Central memory CD8-positive, alpha-beta T cell (primary cell): ENCODE data around the gene TCF19.
"Not testable (repeated sequence)": the region's sequence is repeated elsewhere in the genome, so short reads cannot be mapped to it uniquely, and the experiment has no call there.

Experiments
- ATAC-seq: fragments of 150-1000 bp; cut with Tn5 transposase; replicated peaks from 2 replicates; pipeline ENCODE4 v1.10.0; 2022; ENCODE audit warnings: mild to moderate bottlenecking, moderate FRiP score, moderate number of reproducible peaks; ENCODE audit not compliant: poor library complexity, severe bottlenecking; ENCODE audit errors: extremely low read depth
- DNase-seq, 2 donors: peaks; one replicate each; pipeline ENCODE4 v3.0.0; 2021; ENCODE audit warnings: low spot score in 2 of 2
- H3K27ac Mint-ChIP-seq: one replicate; pipeline ENCODE4 v1.8.0; 2022; ENCODE audit warnings: low read depth, mild to moderate bottlenecking, moderate library complexity, mixed read lengths
- H3K27me3 Mint-ChIP-seq: one replicate; pipeline ENCODE4 v1.8.0; 2022; ENCODE audit warnings: mixed read lengths
- H3K36me3 Mint-ChIP-seq: one replicate; pipeline ENCODE4 v1.8.0; 2022; ENCODE audit warnings: mild to moderate bottlenecking, moderate library complexity, mixed read lengths; ENCODE audit not compliant: insufficient read depth
- H3K4me1 Mint-ChIP-seq: one replicate; pipeline ENCODE4 v1.8.0; 2022; ENCODE audit warnings: mixed read lengths
- H3K4me3 Mint-ChIP-seq: one replicate; pipeline ENCODE4 v1.8.0; 2022; ENCODE audit warnings: mild to moderate bottlenecking, moderate library complexity, mixed read lengths
- H3K9me3 Mint-ChIP-seq: one replicate; pipeline ENCODE4 v1.8.0; 2022; ENCODE audit warnings: mixed read lengths

TCF19 gene

DNA sequence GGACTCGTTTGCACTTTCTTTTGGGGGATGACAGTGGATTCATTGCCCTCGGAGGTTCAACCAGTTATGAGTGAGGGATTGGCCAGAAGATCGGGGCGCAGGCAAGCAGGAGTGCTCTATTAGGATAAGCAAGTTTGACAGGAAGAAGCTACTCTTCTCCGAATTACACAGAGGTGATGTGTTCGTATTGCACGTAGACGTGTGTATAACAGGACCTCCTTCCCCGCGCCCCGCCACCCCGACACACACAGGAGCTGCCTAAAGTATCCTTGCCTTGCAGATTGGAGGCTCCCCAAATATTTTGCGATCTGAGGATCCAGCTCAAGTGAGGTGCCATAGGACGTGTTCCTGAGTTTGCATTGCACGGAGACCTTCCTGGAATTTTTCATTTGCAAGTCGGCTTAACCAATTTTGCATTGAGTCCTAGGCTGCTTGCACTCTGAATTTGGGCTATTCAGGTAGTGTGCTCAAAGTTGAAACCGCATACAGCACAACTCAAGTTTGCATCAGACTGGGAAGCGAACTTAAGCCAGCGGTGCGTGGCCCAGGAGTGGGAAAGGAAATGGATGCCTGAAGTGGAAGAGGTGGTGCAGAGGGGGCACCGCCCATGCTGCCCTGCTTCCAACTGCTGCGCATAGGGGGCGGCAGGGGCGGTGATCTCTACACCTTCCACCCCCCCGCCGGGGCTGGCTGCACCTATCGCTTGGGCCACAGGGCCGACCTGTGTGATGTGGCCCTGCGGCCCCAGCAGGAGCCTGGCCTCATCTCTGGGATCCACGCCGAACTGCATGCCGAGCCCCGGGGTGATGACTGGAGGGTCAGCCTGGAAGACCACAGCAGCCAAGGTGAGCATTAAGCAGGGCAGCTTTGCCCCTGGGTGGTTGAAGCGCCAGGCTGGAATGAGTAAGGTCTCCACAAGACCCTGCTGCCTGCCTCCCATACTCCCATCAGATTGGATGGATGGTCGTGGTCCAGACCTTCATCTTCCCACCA lies 770 bp downstream of the TCF19 start:
- H3K27me3 Mint-ChIP-seq, result no peaks in the 10 kb centered on the region
- peaks cover 14% of the 10 kb centered on the region for H3K36me3 Mint-ChIP-seq
- H3K27ac Mint-ChIP-seq, result peak overlapping the region; percentile 83
- no peaks in the 10 kb centered on the region for H3K9me3 Mint-ChIP-seq
- peaks cover 28% of the 10 kb centered on the region for H3K4me1 Mint-ChIP-seq
- DNase-seq (no peak), ATAC-seq (peak; percentile 15)
- peak overlapping the region; percentile 82 for H3K4me3 Mint-ChIP-seq

DNA sequence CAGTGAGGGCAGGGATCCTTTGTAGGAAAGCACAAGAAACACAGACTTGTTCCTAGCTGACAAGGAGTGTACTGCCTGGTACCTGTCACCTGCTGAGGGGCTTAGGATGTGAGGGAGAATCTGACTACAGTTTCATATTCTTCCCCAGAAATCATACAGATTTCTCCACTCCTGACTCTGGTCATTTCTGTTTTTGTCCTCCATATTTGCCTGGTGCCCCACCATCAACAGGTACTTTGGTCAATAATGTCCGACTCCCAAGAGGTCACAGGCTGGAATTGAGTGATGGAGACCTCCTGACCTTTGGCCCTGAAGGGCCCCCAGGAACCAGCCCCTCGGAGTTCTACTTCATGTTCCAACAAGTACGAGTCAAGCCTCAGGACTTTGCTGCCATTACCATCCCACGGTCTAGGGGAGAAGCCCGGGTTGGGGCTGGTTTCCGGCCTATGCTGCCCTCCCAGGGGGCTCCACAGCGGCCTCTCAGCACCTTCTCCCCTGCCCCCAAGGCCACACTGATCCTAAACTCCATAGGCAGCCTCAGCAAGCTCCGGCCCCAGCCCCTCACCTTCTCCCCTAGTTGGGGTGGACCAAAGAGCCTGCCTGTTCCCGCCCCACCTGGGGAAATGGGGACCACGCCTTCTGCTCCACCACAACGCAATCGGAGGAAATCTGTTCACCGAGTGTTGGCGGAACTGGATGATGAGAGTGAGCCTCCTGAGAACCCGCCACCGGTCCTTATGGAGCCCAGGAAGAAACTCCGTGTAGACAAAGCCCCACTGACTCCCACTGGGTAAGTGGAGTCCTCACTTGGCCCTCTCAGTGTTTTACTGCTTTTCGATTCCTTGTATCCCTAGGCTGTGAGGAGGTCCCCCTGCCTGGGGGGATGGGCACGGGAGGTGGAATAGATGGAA lies 3.1 kb downstream of the TCF19 start:
- no peaks in the 10 kb centered on the region for H3K9me3 Mint-ChIP-seq
- no peak for ATAC-seq
- H3K27me3 Mint-ChIP-seq, result no peaks in the 10 kb centered on the region
- H3K4me1 Mint-ChIP-seq, result peaks cover 28% of the 10 kb centered on the region
- no peak overlapping the region for H3K4me3 Mint-ChIP-seq
- DNase-seq, result no peak
- H3K36me3 Mint-ChIP-seq, result peaks cover 13% of the 10 kb centered on the region
- no peak overlapping the region for H3K27ac Mint-ChIP-seq

- DNase-seq, result no peak
- Mint-ChIP-seq H3K4me3 (no peak overlapping the region), H3K36me3 (peaks cover 13% of the 10 kb centered on the region), H3K4me1 (peaks cover 24% of the 10 kb centered on the region), H3K9me3 (no peaks in the 10 kb centered on the region), H3K27ac (no peak overlapping the region), H3K27me3 (no peaks in the 10 kb centered on the region)
- no peak for ATAC-seq
These were observed 4.2 kb downstream of the TCF19 start for GRCh38 chr6:31162463-31163165.

GRCh38 chr6:31163922-31164321 lies 5.5 kb downstream of the TCF19 start:
- Mint-ChIP-seq H3K27me3 (no peaks in the 10 kb centered on the region), H3K36me3 (peaks cover 8% of the 10 kb centered on the region), H3K9me3 (no peaks in the 10 kb centered on the region), H3K27ac (no peak overlapping the region), H3K4me1 (peaks cover 11% of the 10 kb centered on the region), H3K4me3 (no peak overlapping the region)
- no peak for ATAC-seq
- no peak for DNase-seq

DNA sequence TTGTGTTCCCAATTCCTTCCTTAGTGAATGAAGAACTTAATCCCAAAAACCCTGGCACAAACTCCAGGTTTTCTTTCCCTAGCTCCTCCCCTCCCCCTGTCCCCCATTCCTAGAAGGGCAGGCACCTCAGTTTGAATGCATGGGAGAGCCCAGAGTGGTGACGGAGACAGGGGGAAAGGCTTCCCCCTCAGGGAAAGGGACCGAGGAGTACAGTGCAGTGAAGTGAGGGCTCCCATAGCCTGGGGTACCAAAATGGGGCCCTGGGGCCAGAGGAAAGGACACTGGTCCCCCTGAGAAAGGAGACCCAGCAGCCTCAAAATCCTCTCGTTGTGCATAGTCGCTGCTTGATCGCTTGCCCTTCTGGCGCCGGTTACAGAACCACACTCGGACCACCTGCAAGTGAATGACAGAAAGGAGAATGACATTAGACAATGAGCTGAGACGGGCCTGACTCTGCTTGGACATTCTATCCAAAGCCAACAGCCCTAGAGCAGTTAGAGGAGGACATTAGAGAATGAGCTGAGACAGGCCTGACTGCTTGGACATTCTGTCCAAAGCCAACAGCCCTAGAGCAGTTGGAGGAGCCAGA lies 6.2 kb downstream of the TCF19 start:
- H3K4me1 Mint-ChIP-seq, H3K4me3 Mint-ChIP-seq, H3K36me3 Mint-ChIP-seq: not testable (repeated sequence)

GRCh38 chr6:31165064-31165832 lies 6.9 kb downstream of the TCF19 start:
- not testable (repeated sequence) for H3K27ac Mint-ChIP-seq, H3K27me3 Mint-ChIP-seq, H3K9me3 Mint-ChIP-seq

More for the DNA sequence above, 6.2 kb downstream of the TCF19 start:
- not testable (repeated sequence) for ATAC-seq, DNase-seq, H3K27ac Mint-ChIP-seq, H3K27me3 Mint-ChIP-seq, H3K9me3 Mint-ChIP-seq

GRCh38 chr6:31165986-31166385 lies 7.6 kb downstream of the TCF19 start:
- H3K27me3 Mint-ChIP-seq, result no peaks in the 10 kb centered on the region
- DNase-seq (no peak), ATAC-seq (no peak)
- H3K4me3 Mint-ChIP-seq, result no peak overlapping the region
- H3K27ac Mint-ChIP-seq, result no peak overlapping the region
- H3K36me3 Mint-ChIP-seq, result peaks cover 3% of the 10 kb centered on the region
- no peaks in the 10 kb centered on the region for H3K4me1 Mint-ChIP-seq
- H3K9me3 Mint-ChIP-seq, result no peaks in the 10 kb centered on the region

More at GRCh38 chr6:31165064-31165832, 6.9 kb downstream of the TCF19 start:
- not testable (repeated sequence) for DNase-seq, H3K36me3 Mint-ChIP-seq, ATAC-seq, H3K4me1 Mint-ChIP-seq, H3K4me3 Mint-ChIP-seq

DNA sequence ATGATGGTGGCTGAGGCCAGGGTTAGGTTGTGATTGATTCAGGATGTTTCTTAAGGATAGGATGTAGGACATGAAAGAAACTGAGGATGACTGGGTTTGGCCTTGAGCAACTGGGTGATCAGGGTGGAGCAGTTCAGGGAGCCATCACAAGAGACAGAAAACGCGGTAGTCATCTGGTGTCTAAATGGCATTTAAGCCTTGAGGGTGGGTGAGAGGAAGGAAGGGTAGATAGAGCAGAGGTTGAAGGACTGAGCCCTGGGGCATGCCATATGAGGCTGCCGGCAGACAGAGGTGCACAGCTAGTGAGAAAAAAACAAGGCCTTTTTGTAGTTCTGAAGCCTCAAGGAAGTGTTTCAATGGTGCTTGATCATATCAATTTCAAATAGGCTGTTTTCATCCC lies 10.2 kb downstream of the TCF19 start:
- DNase-seq, result no peak
- Mint-ChIP-seq H3K36me3 (no peaks in the 10 kb centered on the region), H3K9me3 (no peaks in the 10 kb centered on the region), H3K4me3 (no peak overlapping the region), H3K4me1 (no peaks in the 10 kb centered on the region), H3K27ac (no peak overlapping the region), H3K27me3 (no peaks in the 10 kb centered on the region)
- no peak for ATAC-seq

DNA sequence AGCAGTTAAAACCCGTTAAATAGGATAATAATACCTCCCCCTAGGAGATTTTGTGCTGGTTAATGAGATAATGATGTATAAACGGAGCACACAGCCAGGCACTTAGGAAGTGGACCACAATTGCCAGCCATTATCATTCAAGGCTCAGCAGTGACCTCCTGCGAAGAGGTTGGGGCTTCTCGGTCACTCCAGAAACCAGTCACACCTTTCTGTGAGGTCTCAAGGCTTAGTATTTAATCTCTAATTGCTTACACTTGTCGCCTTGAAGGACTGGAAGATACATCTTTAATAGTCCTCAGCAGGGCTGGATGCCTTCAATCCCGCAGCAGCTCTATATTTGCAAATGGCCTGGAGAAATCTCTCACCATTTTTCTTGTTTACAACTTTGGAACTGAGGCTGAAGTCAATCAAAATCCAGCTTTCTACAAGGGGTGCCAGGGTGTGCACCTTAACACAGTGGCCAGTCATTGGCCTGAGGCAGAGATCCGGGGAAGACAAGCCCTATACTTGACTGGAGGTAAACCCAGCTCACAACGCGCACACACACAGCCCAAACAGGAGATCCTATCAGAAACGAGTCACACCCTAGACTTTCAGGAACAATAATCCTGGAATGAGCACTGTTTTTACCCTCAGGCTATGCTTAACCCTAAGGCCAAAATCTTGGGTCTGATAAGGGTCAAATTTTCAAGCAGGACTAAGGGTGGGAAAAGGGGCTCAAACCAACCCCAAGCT lies 10.9 kb downstream of the TCF19 start:
- Mint-ChIP-seq H3K27me3 (no peaks in the 10 kb centered on the region), H3K4me3 (no peak overlapping the region), H3K4me1 (no peaks in the 10 kb centered on the region), H3K27ac (no peak overlapping the region), H3K9me3 (no peaks in the 10 kb centered on the region), H3K36me3 (no peaks in the 10 kb centered on the region)
- ATAC-seq (no peak), DNase-seq (no peak)

GRCh38 chr6:31169858-31170599 lies 11.6 kb downstream of the TCF19 start:
- not testable (repeated sequence) for ATAC-seq, H3K27ac Mint-ChIP-seq, H3K4me3 Mint-ChIP-seq, DNase-seq, H3K4me1 Mint-ChIP-seq, H3K36me3 Mint-ChIP-seq, H3K27me3 Mint-ChIP-seq, H3K9me3 Mint-ChIP-seq

DNA sequence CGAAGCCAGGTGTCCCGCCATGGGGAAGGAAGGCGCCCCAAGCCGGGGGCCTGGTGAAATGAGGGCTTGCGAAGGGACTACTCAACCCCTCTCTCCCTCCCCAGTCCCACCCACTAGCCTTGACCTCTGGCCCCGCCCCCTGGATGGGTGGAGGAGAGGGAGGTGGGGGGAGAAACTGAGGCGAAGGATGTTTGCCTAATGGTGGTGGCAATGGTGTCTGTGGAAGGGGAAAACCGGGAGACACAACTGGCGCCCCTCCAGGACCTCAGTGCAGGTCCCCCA lies 12.2 kb downstream of the TCF19 start, which contains the start of gene POU5F1:
POU5F1 (minus strand) TSS at position 83 of the 282 bp plus-strand sequence; CDS start at position 21, 62 bp downstream.
- no peaks in the 10 kb centered on the region for H3K9me3 Mint-ChIP-seq
- H3K27ac Mint-ChIP-seq, result no peak within 1 kb of the TSS
- DNase-seq, result no peak
- no peaks in the 10 kb centered on the region for H3K4me1 Mint-ChIP-seq
- ATAC-seq, result no peak
- H3K4me3 Mint-ChIP-seq, result no peak within 1 kb of the TSS
- no peaks in the 10 kb centered on the region for H3K27me3 Mint-ChIP-seq
- no peaks in the 10 kb centered on the region for H3K36me3 Mint-ChIP-seq
